GM21515 (cell line): Measurements from ENCODE around the gene C1orf35.

Source experiments
- ATAC-seq: cut with Tn5 transposase; IDR thresholded peaks from one replicate; pipeline ENCODE4 v1.9.1; 2021; ENCODE audit not compliant: unreplicated experiment

Gene C1orf35

DNA sequence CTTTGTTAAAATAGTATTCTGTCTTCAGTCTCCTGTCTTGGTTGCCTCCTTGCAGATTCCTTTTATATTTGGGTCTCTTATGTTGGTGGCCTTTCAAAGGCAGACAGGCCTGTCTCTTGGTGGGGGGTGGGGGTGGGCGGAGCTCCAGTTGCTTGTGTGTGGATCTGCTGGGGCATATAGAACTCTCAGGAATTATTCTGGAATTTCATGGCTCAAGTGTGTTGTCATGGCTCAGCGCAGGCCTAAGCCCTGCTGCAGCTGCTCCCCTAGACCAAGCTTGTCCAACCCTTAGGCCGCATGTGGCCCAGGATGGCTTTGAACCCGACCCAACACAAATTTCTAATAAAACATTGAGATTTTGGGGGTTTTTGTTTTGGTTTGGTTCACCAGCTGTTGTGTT, 8.0 kb downstream of the C1orf35 start:
- no peak for ATAC-seq

GRCh38 chr1:228094432-228095016, 8.6 kb downstream of the C1orf35 start:
- no peak for ATAC-seq

DNA sequence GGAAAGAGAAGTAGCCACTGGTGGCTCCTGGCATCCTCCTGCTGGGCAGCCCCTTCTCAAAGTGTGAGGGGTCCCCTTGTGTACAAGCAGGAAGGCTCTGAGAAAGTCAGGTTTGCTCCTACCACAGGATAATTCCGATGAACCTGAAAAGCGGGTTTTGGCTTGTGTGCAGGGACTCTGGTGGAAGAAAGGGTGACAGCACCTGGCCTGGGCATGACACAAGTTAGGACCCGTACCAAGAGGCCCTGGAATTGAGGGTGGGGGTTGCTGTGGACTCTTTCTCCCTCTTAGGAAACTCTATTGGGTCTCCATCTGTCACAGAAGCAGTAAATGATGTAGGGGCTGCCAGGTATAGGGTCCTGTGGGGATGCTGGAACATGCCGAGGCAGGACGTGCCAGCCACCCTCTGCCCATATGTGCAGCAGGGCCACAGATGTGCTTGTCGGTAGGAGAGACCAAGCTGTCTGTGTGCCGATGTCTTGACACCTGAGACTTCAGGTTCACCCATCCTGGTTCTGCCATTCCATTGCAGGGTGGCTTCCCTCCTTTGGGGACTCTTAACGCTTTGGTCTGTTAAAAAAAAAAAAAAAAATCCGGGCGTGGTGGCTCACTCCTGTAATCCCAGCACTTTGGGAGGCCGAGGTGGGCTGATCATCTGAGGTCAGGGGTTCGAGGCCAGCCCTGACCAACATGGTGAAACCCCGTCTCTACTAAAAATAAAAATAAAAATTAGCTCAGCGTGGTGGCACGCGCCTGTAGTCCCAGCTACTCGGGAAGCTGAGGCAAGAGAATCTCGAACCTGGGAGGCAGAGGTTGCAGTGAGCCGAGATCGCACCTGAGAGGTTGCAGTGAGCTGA, 9.8 kb downstream of the C1orf35 start:
- ATAC-seq, result no peak

DNA sequence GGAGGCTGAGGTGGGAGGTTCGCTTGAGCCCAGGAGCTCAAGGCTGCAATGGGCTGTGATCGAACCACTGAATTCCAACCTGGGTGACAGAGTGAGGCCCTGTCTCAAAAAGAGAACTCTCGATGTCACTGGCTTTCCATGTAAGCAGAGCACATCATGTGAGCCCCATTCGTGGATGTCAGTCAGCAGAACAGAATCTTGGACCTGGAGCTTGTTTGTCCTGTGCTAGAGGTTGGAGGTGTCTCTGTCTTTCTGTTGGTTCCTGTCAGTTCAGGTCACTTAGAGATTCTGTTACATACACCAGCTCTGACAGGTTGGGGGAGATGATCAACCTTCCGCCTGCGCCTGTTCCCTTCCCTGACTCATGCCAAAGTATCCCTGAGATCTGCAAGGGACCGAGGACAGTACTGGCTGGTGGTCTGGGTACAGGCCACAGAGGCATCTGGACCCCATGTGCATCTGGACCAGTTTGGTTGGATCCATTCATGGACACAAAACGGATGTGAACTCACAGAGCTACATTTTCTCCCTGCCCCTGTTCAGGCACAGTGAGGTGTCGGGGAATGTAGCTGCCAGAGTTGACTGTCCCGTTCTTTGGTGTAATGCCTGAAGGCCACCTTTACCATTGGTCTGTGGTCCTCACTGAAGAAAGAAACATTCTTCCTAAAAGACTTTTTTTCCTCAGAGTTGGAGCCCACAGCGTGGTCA, 10.6 kb downstream of the C1orf35 start:
- no peak for ATAC-seq

- ATAC-seq, result no peak
Measured at GRCh38 chr1:228091084-228091483, 12.0 kb downstream of the C1orf35 start.

DNA sequence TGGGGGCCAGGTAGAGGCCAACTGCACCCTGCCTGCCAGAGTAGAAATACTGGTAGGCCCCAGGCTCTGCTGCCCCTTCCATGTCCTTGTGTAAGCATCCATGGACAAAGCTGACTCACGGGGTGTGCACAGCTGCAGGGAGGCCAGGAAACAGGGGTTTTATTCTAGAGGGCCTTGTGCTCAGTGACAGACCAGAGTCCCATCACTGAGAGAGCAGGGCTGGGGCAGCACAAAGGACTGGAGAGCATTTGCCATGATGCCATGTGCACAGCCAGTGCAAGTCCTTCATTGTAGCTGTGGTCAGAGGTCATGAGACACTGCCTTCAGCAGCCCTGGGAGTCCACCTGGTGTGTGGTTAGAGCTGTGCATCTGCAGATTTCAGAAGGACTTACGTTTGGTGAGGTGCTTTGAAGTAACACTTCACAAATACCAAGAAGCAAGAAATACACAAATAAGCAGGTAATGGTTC, 12.5 kb downstream of the C1orf35 start:
- no peak for ATAC-seq

DNA sequence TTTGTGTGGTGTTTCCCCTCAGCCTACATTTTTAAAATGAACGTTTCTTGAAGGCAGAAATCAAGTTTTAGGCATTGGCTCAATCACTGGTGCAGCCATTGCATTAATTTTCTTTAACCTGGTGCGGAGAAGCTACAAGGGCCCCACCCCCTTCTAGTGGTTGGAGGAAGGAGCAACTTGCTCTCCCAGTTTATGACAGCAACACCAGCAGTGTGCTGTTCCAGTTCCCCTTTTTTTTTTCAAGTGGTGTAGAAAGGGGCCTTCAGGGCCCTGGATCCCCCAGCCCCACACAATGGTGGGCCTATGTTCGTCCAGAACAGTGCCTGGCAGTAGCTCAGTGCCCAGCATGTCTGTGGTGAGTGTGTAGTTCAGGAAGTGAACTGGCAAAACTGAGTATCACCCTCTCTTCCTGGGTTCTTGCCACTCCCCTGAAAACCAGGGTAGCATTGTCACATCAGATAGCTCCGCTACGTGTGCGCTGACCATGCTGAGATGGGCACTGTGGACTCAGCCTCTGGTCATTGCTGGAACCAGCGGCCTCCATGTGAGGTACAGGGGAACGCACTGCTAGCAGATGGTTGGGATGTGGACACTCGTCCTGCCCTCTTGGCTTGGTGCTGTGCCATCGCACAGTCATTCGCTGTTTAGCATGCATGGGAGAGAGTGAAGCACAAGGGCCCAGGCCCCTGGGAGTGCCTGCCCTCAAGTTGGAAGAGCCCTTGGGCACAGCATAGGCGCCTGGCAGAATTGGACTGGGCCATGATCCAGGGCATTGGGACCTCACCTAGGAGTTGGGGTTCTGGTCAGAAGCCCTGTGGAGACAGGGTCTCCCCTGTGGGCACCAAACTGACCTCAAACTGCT, 13.4 kb downstream of the C1orf35 start:
- ATAC-seq, result no peak

DNA sequence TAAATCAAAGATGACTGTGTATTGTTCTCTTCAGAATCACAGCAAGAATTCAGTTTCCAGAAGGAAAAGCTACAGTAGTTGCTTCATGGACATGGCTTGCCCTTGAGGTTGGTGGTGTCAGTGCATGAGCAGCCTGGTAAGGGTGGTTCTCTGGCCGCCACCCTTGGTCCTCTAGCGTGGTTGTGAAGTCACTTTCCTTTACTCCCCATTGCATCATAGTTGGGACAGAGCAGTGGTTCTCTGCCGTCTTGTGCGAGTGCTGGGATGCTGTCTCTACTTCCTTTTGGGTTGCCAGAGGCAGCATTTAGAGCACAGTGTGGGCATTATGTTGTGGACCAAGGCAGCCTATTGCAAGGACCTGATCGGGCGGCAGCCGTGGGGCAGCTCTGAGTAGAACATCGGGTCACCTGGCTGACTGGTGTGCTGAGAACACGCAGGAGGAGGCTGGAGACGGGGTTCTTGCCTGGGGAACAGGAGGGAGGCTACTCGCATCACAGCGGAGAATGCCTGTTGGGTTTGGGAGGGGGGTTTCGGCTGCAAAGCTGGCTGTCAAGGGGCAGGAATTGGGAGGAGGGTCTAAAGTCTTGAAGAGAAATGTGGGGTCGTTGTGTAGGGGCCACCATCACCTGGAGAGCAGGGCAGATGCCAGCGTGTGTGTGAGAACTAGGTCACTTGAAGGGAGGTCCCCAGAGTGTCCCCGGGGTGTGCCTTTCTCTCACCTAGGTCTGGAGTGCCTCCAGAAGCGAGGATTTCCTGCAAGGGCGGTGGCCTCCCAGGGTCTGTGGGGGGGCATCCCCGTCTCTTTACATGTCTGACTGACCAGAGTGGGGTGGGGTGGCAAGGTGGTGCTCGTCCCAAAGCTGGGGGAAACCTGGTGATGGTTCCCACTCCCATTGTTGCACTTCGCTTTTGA, 14.3 kb downstream of the C1orf35 start:
- ATAC-seq, result no peak

DNA sequence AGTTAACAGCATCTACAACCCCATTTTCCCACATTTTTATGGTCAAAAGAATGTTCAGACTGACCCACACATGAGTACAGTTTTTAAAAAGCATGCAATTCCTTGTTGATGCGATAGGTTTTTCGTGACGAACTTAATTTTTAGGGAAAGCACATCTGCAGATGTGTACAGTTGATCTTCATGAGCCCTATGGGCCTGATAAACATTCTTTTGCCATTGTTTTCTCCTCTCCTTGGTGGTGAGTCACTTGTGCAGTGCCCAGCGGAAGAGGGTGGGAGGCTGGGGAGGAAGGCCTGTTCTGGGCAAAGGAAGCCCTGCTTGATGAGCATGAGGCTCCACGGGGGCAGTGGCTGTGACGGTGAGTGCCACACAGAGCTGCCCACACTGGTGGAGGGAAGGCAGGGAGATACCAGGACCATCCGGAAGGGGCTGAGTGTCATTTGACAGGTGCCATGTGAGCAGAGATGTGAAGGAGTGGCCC, 15.3 kb downstream of the C1orf35 start:
- ATAC-seq, result no peak

- ATAC-seq, result no peak
Measured at GRCh38 chr1:228085287-228085951, 17.7 kb downstream of the C1orf35 start.

GRCh38 chr1:228084797-228085196, 18.3 kb downstream of the C1orf35 start:
- ATAC-seq, result no peak

DNA sequence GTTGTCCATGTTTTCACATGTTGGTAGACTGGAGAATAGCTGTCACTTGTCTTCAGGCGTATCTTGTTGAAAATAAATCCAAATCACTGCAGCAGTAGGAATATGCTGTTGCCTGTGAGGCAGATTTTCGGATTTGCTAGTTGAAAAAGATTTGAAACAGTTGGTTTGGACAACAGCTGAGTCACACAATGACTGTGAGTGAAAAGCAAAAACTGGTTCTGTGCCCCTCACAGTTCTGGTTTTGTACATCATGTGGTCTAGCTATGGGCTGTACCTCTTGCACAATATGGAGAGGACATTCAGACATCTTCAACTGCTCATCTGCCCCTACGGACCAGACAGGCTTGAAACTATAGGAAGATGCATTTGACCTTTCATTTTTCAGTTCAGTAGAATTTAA, 18.8 kb downstream of the C1orf35 start:
- no peak for ATAC-seq

- no peak for ATAC-seq
Measured at GRCh38 chr1:228083871-228084278, 19.2 kb downstream of the C1orf35 start.

DNA sequence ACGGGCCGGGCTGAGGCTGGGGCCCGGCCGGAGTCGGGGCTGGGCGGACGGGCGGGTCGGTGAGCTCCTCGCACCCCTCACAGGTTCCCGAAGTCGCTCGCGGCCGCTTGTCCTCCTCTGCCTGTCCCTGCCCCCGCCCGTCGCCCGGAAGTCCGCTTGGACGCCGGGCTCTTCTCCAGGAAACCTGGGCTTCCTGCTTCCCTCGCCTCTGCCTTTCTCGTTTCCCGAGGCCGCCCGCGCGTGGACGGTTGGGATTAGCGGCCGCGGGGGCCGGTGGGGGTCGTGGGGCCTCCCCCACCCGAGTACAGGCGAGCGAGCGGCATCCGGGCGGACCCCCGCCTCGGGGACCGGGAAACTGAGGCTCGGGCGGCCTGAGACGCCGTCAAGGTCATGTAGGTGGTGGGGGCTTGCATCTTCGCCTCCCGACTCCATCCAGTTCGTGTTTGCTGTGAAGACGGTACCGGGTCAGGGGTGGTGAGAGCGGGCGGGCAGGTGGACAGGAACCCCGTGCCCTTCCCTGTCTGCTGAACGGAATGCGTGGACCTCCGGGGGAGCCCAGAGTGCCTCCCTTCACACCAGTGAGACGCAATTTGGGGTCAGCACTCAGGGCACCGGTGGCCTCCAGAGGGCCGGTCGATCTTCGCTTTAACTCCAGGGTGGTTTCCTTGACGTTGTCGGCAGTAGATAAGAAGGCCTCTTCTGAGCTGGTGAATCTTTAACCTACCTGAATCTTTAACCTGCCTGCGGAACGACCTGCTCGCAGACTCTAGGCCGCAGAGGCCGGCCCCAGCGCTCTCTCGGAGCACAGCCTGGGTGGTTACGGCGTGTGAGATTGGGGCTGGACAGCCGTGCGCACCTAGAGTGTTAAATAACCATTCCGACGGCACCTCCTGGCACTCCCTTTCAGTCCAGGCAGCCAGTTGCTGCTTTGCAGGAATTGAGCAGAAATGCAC, 19.9 kb downstream of the C1orf35 start:
- ATAC-seq, result peak; percentile 12

DNA sequence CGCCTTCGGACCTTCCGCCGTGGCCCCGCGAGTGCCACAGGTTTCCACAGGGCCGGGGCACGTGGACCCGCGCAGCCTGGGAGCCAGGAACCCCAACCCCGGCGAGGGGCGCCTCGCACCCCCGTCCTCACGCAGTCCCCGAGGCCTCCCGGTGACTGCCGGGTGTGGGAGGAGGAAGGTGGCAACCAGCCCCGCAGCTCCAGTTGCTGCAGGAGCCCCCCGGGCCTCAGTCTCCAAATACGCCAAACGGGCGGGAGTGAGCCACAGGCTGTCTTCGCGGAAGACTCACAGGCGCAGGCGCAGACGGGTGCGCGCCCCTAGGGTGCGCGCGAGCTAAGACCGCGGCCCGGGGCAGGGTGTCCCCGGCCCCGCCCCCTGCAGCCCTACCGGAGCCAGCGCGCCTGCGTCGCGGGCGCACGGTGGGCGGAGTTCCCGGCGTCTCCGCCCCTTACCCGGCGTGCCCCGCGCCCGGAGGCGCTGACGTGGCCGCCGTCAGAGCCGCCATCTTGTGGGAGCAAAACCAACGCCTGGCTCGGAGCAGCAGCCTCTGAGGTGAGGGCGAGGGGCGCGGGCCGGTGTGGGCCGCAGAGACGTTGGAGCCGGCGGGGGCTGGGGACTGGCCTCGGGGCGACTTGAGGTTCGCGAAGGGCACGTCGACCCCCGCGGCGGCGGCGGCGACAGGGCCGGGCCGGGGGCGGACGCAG, 20.8 kb downstream of the C1orf35 start, which contains the start of gene ARF1:
TSS of gene ARF1 (plus strand) at position 495 of the 704 bp plus-strand sequence. CDS start 14,407 bp downstream, outside the sequence.
- ATAC-seq, result peak; percentile 70

DNA sequence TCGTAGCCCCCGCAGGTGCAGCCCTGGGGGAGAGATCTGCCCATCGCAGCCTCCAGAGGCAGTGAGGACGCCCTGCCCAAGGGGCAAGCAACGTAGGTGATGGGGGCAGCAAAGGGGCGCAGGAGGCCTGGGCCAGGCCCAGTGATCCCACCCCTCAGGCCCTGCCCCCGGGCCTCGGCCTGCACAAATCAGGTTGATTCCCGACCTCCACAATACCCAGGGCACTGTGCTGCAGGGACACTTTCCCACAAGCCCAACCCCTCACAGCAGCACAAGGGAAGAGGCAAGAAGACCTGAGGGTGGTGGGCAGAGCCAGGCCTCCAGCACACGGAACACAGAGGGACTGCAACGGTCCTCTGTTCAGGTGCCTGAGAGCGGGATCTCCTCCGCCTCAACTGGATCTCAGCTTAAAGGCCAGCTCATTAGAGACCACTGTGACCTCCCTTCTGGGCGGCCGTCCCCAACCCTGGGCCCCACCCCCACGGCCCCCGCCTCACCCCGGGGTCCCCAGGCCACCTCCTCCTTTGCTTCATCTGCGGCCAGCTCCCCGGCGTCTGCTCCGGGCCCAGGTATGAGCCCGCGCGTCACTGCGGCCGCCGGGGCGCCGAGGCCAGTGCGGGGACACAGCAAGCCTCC, 21.4 kb downstream of the C1orf35 start:
- peak; percentile 11 for ATAC-seq

GRCh38 chr1:228081144-228081543, 22.0 kb downstream of the C1orf35 start:
- ATAC-seq, result no peak
